Natural killer cell treated with Interleukin-12 subunit alpha and Interleukin-12 subunit beta and Interleukin-15 and Interleukin-18, amount 100 ng/mL, for 72 hours (primary cell): ENCODE results near the gene DHX32. TPM values are rescaled to one million over a fixed set of nuclear protein-coding genes. Genes with fewer than 3 reads are reported as not detected.
"Not testable (repeated sequence)": the region's sequence is repeated elsewhere in the genome, so short reads cannot be mapped to it uniquely, and the experiment has no call there.

Source experiments
- ATAC-seq, 2 donors: fragments of 150-1000 bp; cut with Tn5 transposase in 1 of 2; sonication (Bioruptor Pico), chemical (Tn5 transposase) in 1 of 2; 2 replicates each; pipeline ENCODE4 v1.10.0; 2021
- DNase-seq: peaks from one replicate; pipeline ENCODE4 v3.0.0; 2022; ENCODE audit warnings: low spot score
- H3K27ac Mint-ChIP-seq, 2 donors: 1 replicate in 1 of 2; 2 replicates in 1 of 2; pipeline ENCODE4 v1.8.0; 2022; ENCODE audit warnings: mixed read lengths in 2 of 2, mild to moderate bottlenecking in 1 of 2, moderate library complexity in 1 of 2
- H3K27me3 Mint-ChIP-seq, 2 donors: 1 replicate in 1 of 2; 2 replicates in 1 of 2; pipeline ENCODE4 v1.8.0; 2022; ENCODE audit warnings: mixed read lengths in 2 of 2
- H3K36me3 Mint-ChIP-seq: one replicate; pipeline ENCODE4 v1.8.0; 2022; ENCODE audit warnings: mixed read lengths
- H3K4me1 Mint-ChIP-seq, 2 donors: 1 replicate in 1 of 2; 2 replicates in 1 of 2; pipeline ENCODE4 v1.8.0; 2022; ENCODE audit warnings: low read depth in 2 of 2, mixed read lengths in 2 of 2, mild to moderate bottlenecking in 1 of 2
- H3K4me3 Mint-ChIP-seq: one replicate; pipeline ENCODE4 v1.8.0; 2022; ENCODE audit warnings: mixed read lengths
- H3K9me3 Mint-ChIP-seq: 2 replicates; pipeline ENCODE4 v1.8.0; 2022; ENCODE audit warnings: mixed read lengths
- total RNA-seq, 2 donors: library from RNA; stranded (reverse); gene quantifications; one replicate each; pipeline ENCODE4 v1.2.3, GENCODE V29; 2022

DHX32 gene
- 10 to 100 TPM; 25.8 to 28.8 TPM for total RNA-seq

- H3K27ac Mint-ChIP-seq, result no peak within 1 kb of the TSS
- ATAC-seq, result no peak
Observed at GRCh38 chr10:125881192-125881591, at the start of gene DHX32. DHX32 (minus strand) TSS chr10:125881292; CDS start chr10:125880824, 468 bp downstream.

GRCh38 chr10:125929618-125930017 is 48.5 kb upstream of the DHX32 start:
- Mint-ChIP-seq H3K27ac (no peak overlapping the region), H3K36me3 (no peaks in the 10 kb centered on the region), H3K4me1 (no peaks in the 10 kb centered on the region), H3K4me3 (no peak overlapping the region), H3K27me3 (peaks cover 28 to 41% of the 10 kb centered on the region in 2 donors), H3K9me3 (no peaks in the 10 kb centered on the region)
- no peak for DNase-seq
- ATAC-seq, result no peak

More at GRCh38 chr10:125881192-125881591, at the start of gene DHX32:
- Mint-ChIP-seq H3K9me3 (no peaks in the 10 kb centered on the region), H3K4me3 (no peak within 1 kb of the TSS), H3K4me1 (peaks cover 0 to 3% of the 10 kb centered on the region in 2 donors), H3K36me3 (peaks cover 14% of the 10 kb centered on the region), H3K27me3 (no peaks in the 10 kb centered on the region)
- DNase-seq, result no peak

- peaks cover 25 to 40% of the 10 kb centered on the region in 2 donors for H3K27me3 Mint-ChIP-seq
- DNase-seq (no peak), ATAC-seq (no peak)
- H3K4me3 Mint-ChIP-seq, result no peak overlapping the region
- H3K4me1 Mint-ChIP-seq, result no peaks in the 10 kb centered on the region
- no peaks in the 10 kb centered on the region for H3K36me3 Mint-ChIP-seq
- no peak overlapping the region for H3K27ac Mint-ChIP-seq
- no peaks in the 10 kb centered on the region for H3K9me3 Mint-ChIP-seq
Observed at GRCh38 chr10:125928928-125929585, 48.0 kb upstream of the DHX32 start.

GRCh38 chr10:125927265-125927664 is 46.2 kb upstream of the DHX32 start:
- not testable (repeated sequence) for H3K27ac Mint-ChIP-seq, H3K9me3 Mint-ChIP-seq, DNase-seq, H3K4me3 Mint-ChIP-seq, H3K4me1 Mint-ChIP-seq, ATAC-seq, H3K36me3 Mint-ChIP-seq
- peaks cover 16 to 25% of the 10 kb centered on the region in 2 donors for H3K27me3 Mint-ChIP-seq

- Mint-ChIP-seq H3K4me3 (no peak overlapping the region), H3K27ac (no peak overlapping the region), H3K36me3 (no peaks in the 10 kb centered on the region), H3K27me3 (peaks cover 9 to 18% of the 10 kb centered on the region in 2 donors), H3K9me3 (no peaks in the 10 kb centered on the region), H3K4me1 (no peaks in the 10 kb centered on the region)
- DNase-seq (no peak), ATAC-seq (no peak)
Observed at GRCh38 chr10:125926247-125926646, 45.2 kb upstream of the DHX32 start.

- DNase-seq, result no peak
- Mint-ChIP-seq H3K9me3 (no peaks in the 10 kb centered on the region), H3K4me3 (no peak overlapping the region), H3K27ac (no peak overlapping the region), H3K27me3 (peaks cover 5 to 18% of the 10 kb centered on the region in 2 donors), H3K36me3 (no peaks in the 10 kb centered on the region), H3K4me1 (no peaks in the 10 kb centered on the region)
- no peak for ATAC-seq
Observed at GRCh38 chr10:125925262-125925834, 44.3 kb upstream of the DHX32 start.

GRCh38 chr10:125921643-125922306 is 40.7 kb upstream of the DHX32 start:
- DNase-seq, H3K9me3 Mint-ChIP-seq, H3K4me3 Mint-ChIP-seq, ATAC-seq, H3K27ac Mint-ChIP-seq, H3K4me1 Mint-ChIP-seq, H3K36me3 Mint-ChIP-seq: not testable (repeated sequence)
- peaks cover 5 to 10% of the 10 kb centered on the region in 2 donors for H3K27me3 Mint-ChIP-seq

- ATAC-seq, DNase-seq, H3K4me1 Mint-ChIP-seq, H3K27me3 Mint-ChIP-seq, H3K9me3 Mint-ChIP-seq, H3K27ac Mint-ChIP-seq, H3K36me3 Mint-ChIP-seq, H3K4me3 Mint-ChIP-seq: not testable (repeated sequence)
Observed at GRCh38 chr10:125917704-125918361, 36.7 kb upstream of the DHX32 start.

GRCh38 chr10:125916977-125917376 is 35.9 kb upstream of the DHX32 start:
- H3K9me3 Mint-ChIP-seq, result peaks cover 4% of the 10 kb centered on the region
- no peak overlapping the region for H3K4me3 Mint-ChIP-seq
- no peaks in the 10 kb centered on the region for H3K36me3 Mint-ChIP-seq
- no peak overlapping the region for H3K27ac Mint-ChIP-seq
- H3K27me3 Mint-ChIP-seq, result peaks cover 6 to 8% of the 10 kb centered on the region in 2 donors
- DNase-seq (no peak), ATAC-seq (no peak)
- no peaks in the 10 kb centered on the region for H3K4me1 Mint-ChIP-seq

GRCh38 chr10:125913277-125913676 is 32.2 kb upstream of the DHX32 start:
- H3K4me1 Mint-ChIP-seq, H3K4me3 Mint-ChIP-seq, ATAC-seq, DNase-seq, H3K36me3 Mint-ChIP-seq, H3K27ac Mint-ChIP-seq, H3K9me3 Mint-ChIP-seq, H3K27me3 Mint-ChIP-seq: not testable (repeated sequence)

- Mint-ChIP-seq H3K4me1 (no peaks in the 10 kb centered on the region), H3K27me3 (peaks cover 8 to 10% of the 10 kb centered on the region in 2 donors), H3K27ac (no peak overlapping the region), H3K9me3 (no peaks in the 10 kb centered on the region), H3K36me3 (no peaks in the 10 kb centered on the region), H3K4me3 (no peak overlapping the region)
- DNase-seq (no peak), ATAC-seq (no peak)
Observed at GRCh38 chr10:125911990-125912389, 30.9 kb upstream of the DHX32 start.

- Mint-ChIP-seq H3K4me1 (no peaks in the 10 kb centered on the region), H3K27me3 (peaks cover 5 to 6% of the 10 kb centered on the region in 2 donors), H3K9me3 (no peaks in the 10 kb centered on the region), H3K4me3 (no peak overlapping the region), H3K36me3 (no peaks in the 10 kb centered on the region), H3K27ac (no peak overlapping the region)
- no peak for ATAC-seq
- no peak for DNase-seq
Observed at GRCh38 chr10:125911145-125911544, 30.1 kb upstream of the DHX32 start.

- H3K27ac Mint-ChIP-seq, H3K9me3 Mint-ChIP-seq, DNase-seq, ATAC-seq, H3K4me3 Mint-ChIP-seq, H3K4me1 Mint-ChIP-seq, H3K36me3 Mint-ChIP-seq, H3K27me3 Mint-ChIP-seq: not testable (repeated sequence)
Observed at GRCh38 chr10:125909491-125909890, 28.4 kb upstream of the DHX32 start.

GRCh38 chr10:125908813-125909212 is 27.7 kb upstream of the DHX32 start:
- not testable (repeated sequence) for DNase-seq, ATAC-seq, H3K4me3 Mint-ChIP-seq, H3K9me3 Mint-ChIP-seq, H3K27ac Mint-ChIP-seq, H3K36me3 Mint-ChIP-seq, H3K4me1 Mint-ChIP-seq, H3K27me3 Mint-ChIP-seq
